Gastroesophageal sphincter (tissue), 3 donors: ENCODE data around the gene NUMA1.

Experiments used
- EP300 ChIP-seq: sonication (generic); formaldehyde crosslinking; IDR thresholded peaks from one replicate; pipeline ENCODE4 v1.6.1; 2017; ENCODE audit warnings: antibody characterized with exemption, mild to moderate bottlenecking
- POLR2A ChIP-seq, 2 donors: fragments of 450-650 bp; IDR thresholded peaks; one replicate each; pipeline ENCODE4 v1.6.1; 2017; ENCODE audit warnings: antibody characterized with exemption in 2 of 2, mild to moderate bottlenecking in 2 of 2, moderate library complexity in 1 of 2
- TF ChIP-seq, protein P1 (sequence below), 4 experiments: fragments of 200-600 bp in 2 of 4; fragments of 450-650 bp in 2 of 4; sonication (generic) in 1 of 4; IDR thresholded peaks; one replicate each; pipeline ENCODE4 v1.5.1; 2017 to 2019; ENCODE audit warnings: antibody characterized with exemption in 4 of 4, mild to moderate bottlenecking in 2 of 4, moderate library complexity in 2 of 4

DNA sequence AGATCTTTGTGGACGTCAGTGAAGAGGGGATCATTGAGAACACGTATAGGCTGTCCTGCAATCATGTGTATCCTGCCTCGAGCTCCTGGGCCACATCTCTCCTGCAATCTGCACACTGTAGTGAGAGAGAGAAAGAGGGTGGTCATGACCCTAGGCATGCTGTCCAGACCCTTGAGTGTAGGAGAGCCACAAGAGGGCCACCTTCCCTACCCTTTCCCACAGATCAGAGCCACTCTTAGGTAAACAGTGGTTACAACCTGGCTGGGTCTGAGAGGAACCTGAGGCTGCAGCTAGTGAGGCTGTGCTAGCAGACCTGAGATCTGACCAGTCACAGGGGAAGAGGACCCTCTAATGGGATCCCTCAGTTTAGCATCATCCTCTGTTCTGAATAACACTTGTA is 85.6 kb downstream of the NUMA1 start:
- TF ChIP-seq, protein P1, sequence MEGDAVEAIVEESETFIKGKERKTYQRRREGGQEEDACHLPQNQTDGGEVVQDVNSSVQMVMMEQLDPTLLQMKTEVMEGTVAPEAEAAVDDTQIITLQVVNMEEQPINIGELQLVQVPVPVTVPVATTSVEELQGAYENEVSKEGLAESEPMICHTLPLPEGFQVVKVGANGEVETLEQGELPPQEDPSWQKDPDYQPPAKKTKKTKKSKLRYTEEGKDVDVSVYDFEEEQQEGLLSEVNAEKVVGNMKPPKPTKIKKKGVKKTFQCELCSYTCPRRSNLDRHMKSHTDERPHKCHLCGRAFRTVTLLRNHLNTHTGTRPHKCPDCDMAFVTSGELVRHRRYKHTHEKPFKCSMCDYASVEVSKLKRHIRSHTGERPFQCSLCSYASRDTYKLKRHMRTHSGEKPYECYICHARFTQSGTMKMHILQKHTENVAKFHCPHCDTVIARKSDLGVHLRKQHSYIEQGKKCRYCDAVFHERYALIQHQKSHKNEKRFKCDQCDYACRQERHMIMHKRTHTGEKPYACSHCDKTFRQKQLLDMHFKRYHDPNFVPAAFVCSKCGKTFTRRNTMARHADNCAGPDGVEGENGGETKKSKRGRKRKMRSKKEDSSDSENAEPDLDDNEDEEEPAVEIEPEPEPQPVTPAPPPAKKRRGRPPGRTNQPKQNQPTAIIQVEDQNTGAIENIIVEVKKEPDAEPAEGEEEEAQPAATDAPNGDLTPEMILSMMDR (IDR thresholded peaks at IDR 0.05) = no peak
- TF ChIP-seq EP300 (no peak), POLR2A (IDR thresholded peaks at IDR 0.05) (no peak)
